ENCODE results near the gene DUSP7. TPM values are rescaled to one million over a fixed set of nuclear protein-coding genes. Genes with fewer than 3 reads are reported as not detected.

DUSP7 gene
- total and polyA plus RNA-seq, 2 donors = 6.3 to 7.7 TPM

GRCh38 chr3:52072020-52072419, 15.6 kb upstream of the DUSP7 start:
- no peaks in the 10 kb centered on the region for H3K9me3 ChIP-seq (ENCODE audit: control insufficient read depth in 2 of 2, insufficient read depth in 1 of 2, low read length in 1 of 2)
- H3K36me3 ChIP-seq (ENCODE audit: control insufficient read depth in 2 of 2, insufficient read depth in 2 of 2, low read length in 1 of 2) = peaks cover 9 to 32% of the 10 kb centered on the region in 2 donors
- no peak for DNase-seq (ENCODE audit: low read depth in 6 of 9, low spot score in 9 of 9)
- no peaks in the 10 kb centered on the region for H3K4me1 ChIP-seq (ENCODE audit: control insufficient read depth in 2 of 2, insufficient read depth in 2 of 2, low read length in 2 of 2)
- WGBS = 88% methylated on average over 5 of the region's 5 CpGs
- no peak overlapping the region for H3K27ac ChIP-seq (ENCODE audit: low read depth in 1 of 2, low read length in 1 of 2)
- no peak overlapping the region for H3K4me3 ChIP-seq (ENCODE audit: low read length in 2 of 2)
- no peaks in the 10 kb centered on the region for H3K27me3 ChIP-seq (ENCODE audit: control insufficient read depth in 2 of 2, insufficient read depth in 1 of 2, low read length in 1 of 2)

- H3K9me3 ChIP-seq (ENCODE audit: control insufficient read depth in 2 of 2, insufficient read depth in 1 of 2, low read length in 1 of 2) = no peaks in the 10 kb centered on the region
- whole genome bisulfite sequencing = 91% methylated on average over 22 of the region's 22 CpGs
- no peak overlapping the region for H3K27ac ChIP-seq (ENCODE audit: low read depth in 1 of 2, low read length in 1 of 2)
- no peaks in the 10 kb centered on the region for H3K27me3 ChIP-seq (ENCODE audit: control insufficient read depth in 2 of 2, insufficient read depth in 1 of 2, low read length in 1 of 2)
- H3K4me1 ChIP-seq (ENCODE audit: control insufficient read depth in 2 of 2, insufficient read depth in 2 of 2, low read length in 2 of 2) = no peaks in the 10 kb centered on the region
- no peak for DNase-seq (ENCODE audit: low read depth in 6 of 9, low spot score in 9 of 9)
- H3K36me3 ChIP-seq (ENCODE audit: control insufficient read depth in 2 of 2, insufficient read depth in 2 of 2, low read length in 1 of 2) = peaks cover 9 to 27% of the 10 kb centered on the region in 2 donors
- no peak overlapping the region for H3K4me3 ChIP-seq (ENCODE audit: low read length in 2 of 2)
Measured at GRCh38 chr3:52070724-52071621, 14.6 kb upstream of the DUSP7 start.

GRCh38 chr3:52069855-52070254, 13.5 kb upstream of the DUSP7 start:
- WGBS = 99% methylated on average over 4 of the region's 4 CpGs
- DNase-seq (ENCODE audit: low read depth in 6 of 9, low spot score in 9 of 9) = no peak
- Histone ChIP-seq H3K27me3 (ENCODE audit: control insufficient read depth in 2 of 2, insufficient read depth in 1 of 2, low read length in 1 of 2) (no peaks in the 10 kb centered on the region), H3K36me3 (ENCODE audit: control insufficient read depth in 2 of 2, insufficient read depth in 2 of 2, low read length in 1 of 2) (peaks cover 5 to 17% of the 10 kb centered on the region in 2 donors), H3K27ac (ENCODE audit: low read depth in 1 of 2, low read length in 1 of 2) (no peak overlapping the region), H3K4me3 (ENCODE audit: low read length in 2 of 2) (no peak overlapping the region), H3K9me3 (ENCODE audit: control insufficient read depth in 2 of 2, insufficient read depth in 1 of 2, low read length in 1 of 2) (no peaks in the 10 kb centered on the region), H3K4me1 (ENCODE audit: control insufficient read depth in 2 of 2, insufficient read depth in 2 of 2, low read length in 2 of 2) (no peaks in the 10 kb centered on the region)

GRCh38 chr3:52069135-52069534, 12.8 kb upstream of the DUSP7 start:
- over 99% methylated on average over 5 of the region's 5 CpGs for WGBS

GRCh38 chr3:52068730-52069129, 12.4 kb upstream of the DUSP7 start:
- Histone ChIP-seq H3K27me3 (ENCODE audit: control insufficient read depth in 2 of 2, insufficient read depth in 1 of 2, low read length in 1 of 2) (no peaks in the 10 kb centered on the region), H3K27ac (ENCODE audit: low read depth in 1 of 2, low read length in 1 of 2) (no peak overlapping the region), H3K4me1 (ENCODE audit: control insufficient read depth in 2 of 2, insufficient read depth in 2 of 2, low read length in 2 of 2) (no peaks in the 10 kb centered on the region), H3K4me3 (ENCODE audit: low read length in 2 of 2) (no peak overlapping the region), H3K36me3 (ENCODE audit: control insufficient read depth in 2 of 2, insufficient read depth in 2 of 2, low read length in 1 of 2) (peaks cover 0 to 5% of the 10 kb centered on the region in 2 donors), H3K9me3 (ENCODE audit: control insufficient read depth in 2 of 2, insufficient read depth in 1 of 2, low read length in 1 of 2) (no peaks in the 10 kb centered on the region)
- WGBS = 97% methylated on average over 12 of the region's 12 CpGs
- DNase-seq (ENCODE audit: low read depth in 6 of 9, low spot score in 9 of 9) = no peak

More at GRCh38 chr3:52069135-52069534, 12.8 kb upstream of the DUSP7 start:
- Histone ChIP-seq H3K27ac (ENCODE audit: low read depth in 1 of 2, low read length in 1 of 2) (no peak overlapping the region), H3K4me1 (ENCODE audit: control insufficient read depth in 2 of 2, insufficient read depth in 2 of 2, low read length in 2 of 2) (no peaks in the 10 kb centered on the region), H3K9me3 (ENCODE audit: control insufficient read depth in 2 of 2, insufficient read depth in 1 of 2, low read length in 1 of 2) (no peaks in the 10 kb centered on the region), H3K4me3 (ENCODE audit: low read length in 2 of 2) (no peak overlapping the region), H3K36me3 (ENCODE audit: control insufficient read depth in 2 of 2, insufficient read depth in 2 of 2, low read length in 1 of 2) (peaks cover under 1 to 10% of the 10 kb centered on the region in 2 donors), H3K27me3 (ENCODE audit: control insufficient read depth in 2 of 2, insufficient read depth in 1 of 2, low read length in 1 of 2) (no peaks in the 10 kb centered on the region)
- no peak for DNase-seq (ENCODE audit: low read depth in 6 of 9, low spot score in 9 of 9)

GRCh38 chr3:52068055-52068571, 11.7 kb upstream of the DUSP7 start:
- no peaks in the 10 kb centered on the region for H3K9me3 ChIP-seq (ENCODE audit: control insufficient read depth in 2 of 2, insufficient read depth in 1 of 2, low read length in 1 of 2)
- WGBS = 98% methylated on average over 12 of the region's 12 CpGs
- no peak overlapping the region for H3K27ac ChIP-seq (ENCODE audit: low read depth in 1 of 2, low read length in 1 of 2)
- H3K27me3 ChIP-seq (ENCODE audit: control insufficient read depth in 2 of 2, insufficient read depth in 1 of 2, low read length in 1 of 2) = no peaks in the 10 kb centered on the region
- H3K4me1 ChIP-seq (ENCODE audit: control insufficient read depth in 2 of 2, insufficient read depth in 2 of 2, low read length in 2 of 2) = no peaks in the 10 kb centered on the region
- peaks cover 0 to 3% of the 10 kb centered on the region in 2 donors for H3K36me3 ChIP-seq (ENCODE audit: control insufficient read depth in 2 of 2, insufficient read depth in 2 of 2, low read length in 1 of 2)
- no peak overlapping the region for H3K4me3 ChIP-seq (ENCODE audit: low read length in 2 of 2)
- no peak for DNase-seq (ENCODE audit: low read depth in 6 of 9, low spot score in 9 of 9)

- Histone ChIP-seq H3K4me1 (ENCODE audit: control insufficient read depth in 2 of 2, insufficient read depth in 2 of 2, low read length in 2 of 2) (no peaks in the 10 kb centered on the region), H3K27ac (ENCODE audit: low read depth in 1 of 2, low read length in 1 of 2) (no peak overlapping the region)
- DNase-seq (ENCODE audit: low read depth in 6 of 9, low spot score in 9 of 9) = no peak
Measured at GRCh38 chr3:52067526-52067925, 11.2 kb upstream of the DUSP7 start.

GRCh38 chr3:52067046-52067445, 10.7 kb upstream of the DUSP7 start:
- H3K4me1 ChIP-seq (ENCODE audit: control insufficient read depth in 2 of 2, insufficient read depth in 2 of 2, low read length in 2 of 2) = peaks cover 0 to 3% of the 10 kb centered on the region in 2 donors
- WGBS = 97% methylated on average over 8 of the region's 8 CpGs

More at GRCh38 chr3:52067526-52067925, 11.2 kb upstream of the DUSP7 start:
- Histone ChIP-seq H3K36me3 (ENCODE audit: control insufficient read depth in 2 of 2, insufficient read depth in 2 of 2, low read length in 1 of 2) (peaks cover 0 to 3% of the 10 kb centered on the region in 2 donors), H3K27me3 (ENCODE audit: control insufficient read depth in 2 of 2, insufficient read depth in 1 of 2, low read length in 1 of 2) (no peaks in the 10 kb centered on the region), H3K4me3 (ENCODE audit: low read length in 2 of 2) (no peak overlapping the region), H3K9me3 (ENCODE audit: control insufficient read depth in 2 of 2, insufficient read depth in 1 of 2, low read length in 1 of 2) (peaks cover 0 to 2% of the 10 kb centered on the region in 2 donors)
- WGBS = 97% methylated on average over 4 of the region's 4 CpGs

GRCh38 chr3:52065264-52065756, 8.9 kb upstream of the DUSP7 start:
- DNase-seq (ENCODE audit: low read depth in 6 of 9, low spot score in 9 of 9) = no peak
- Histone ChIP-seq H3K4me1 (ENCODE audit: control insufficient read depth in 2 of 2, insufficient read depth in 2 of 2, low read length in 2 of 2) (peaks cover 0 to 4% of the 10 kb centered on the region in 2 donors), H3K9me3 (ENCODE audit: control insufficient read depth in 2 of 2, insufficient read depth in 1 of 2, low read length in 1 of 2) (peaks cover 0 to 2% of the 10 kb centered on the region in 2 donors), H3K27me3 (ENCODE audit: control insufficient read depth in 2 of 2, insufficient read depth in 1 of 2, low read length in 1 of 2) (no peaks in the 10 kb centered on the region), H3K4me3 (ENCODE audit: low read length in 2 of 2) (no peak overlapping the region), H3K27ac (ENCODE audit: low read depth in 1 of 2, low read length in 1 of 2) (no peak overlapping the region), H3K36me3 (ENCODE audit: control insufficient read depth in 2 of 2, insufficient read depth in 2 of 2, low read length in 1 of 2) (peaks cover 0 to 3% of the 10 kb centered on the region in 2 donors)
- 81% methylated on average over 12 of the region's 12 CpGs for WGBS

More at GRCh38 chr3:52067046-52067445, 10.7 kb upstream of the DUSP7 start:
- DNase-seq (ENCODE audit: low read depth in 6 of 9, low spot score in 9 of 9) = no peak
- H3K36me3 ChIP-seq (ENCODE audit: control insufficient read depth in 2 of 2, insufficient read depth in 2 of 2, low read length in 1 of 2) = peaks cover 0 to 3% of the 10 kb centered on the region in 2 donors
- H3K9me3 ChIP-seq (ENCODE audit: control insufficient read depth in 2 of 2, insufficient read depth in 1 of 2, low read length in 1 of 2) = peaks cover 0 to 2% of the 10 kb centered on the region in 2 donors
- H3K27ac ChIP-seq (ENCODE audit: low read depth in 1 of 2, low read length in 1 of 2) = no peak overlapping the region
- H3K4me3 ChIP-seq (ENCODE audit: low read length in 2 of 2) = no peak overlapping the region
- no peaks in the 10 kb centered on the region for H3K27me3 ChIP-seq (ENCODE audit: control insufficient read depth in 2 of 2, insufficient read depth in 1 of 2, low read length in 1 of 2)

Measured in thymus (tissue), 11 donors.